Fibroblast of skin of left biceps (primary cell): ENCODE data around the gene RRAGD.

Experiments
- DNase-seq, 2 experiments: peaks; one replicate each; pipeline ENCODE4 v3.0.0-alpha.2; 2013; ENCODE audit warnings: low read depth in 2 of 2

The RRAGD gene

GRCh38 chr6:89346433-89346832 is 65.6 kb downstream of the RRAGD start:
- DNase-seq: no peak

GRCh38 chr6:89339565-89339964 is 72.5 kb downstream of the RRAGD start:
- no peak for DNase-seq

- no peak for DNase-seq
Observed at GRCh38 chr6:89335164-89335563, 76.9 kb downstream of the RRAGD start.

GRCh38 chr6:89330910-89331309 is 81.2 kb downstream of the RRAGD start:
- no peak for DNase-seq

GRCh38 chr6:89328976-89329375 is 83.1 kb downstream of the RRAGD start:
- DNase-seq: no peak

GRCh38 chr6:89324304-89324703 is 87.8 kb downstream of the RRAGD start:
- no peak for DNase-seq

GRCh38 chr6:89323511-89323971 is 88.5 kb downstream of the RRAGD start:
- DNase-seq: no peak

- no peak for DNase-seq
Observed at GRCh38 chr6:89321131-89321970, 90.7 kb downstream of the RRAGD start.

- no peak for DNase-seq
Observed at GRCh38 chr6:89320012-89320559, 92.0 kb downstream of the RRAGD start.

- DNase-seq: no peak
Observed at GRCh38 chr6:89317067-89317466, 95.0 kb downstream of the RRAGD start.

GRCh38 chr6:89315249-89315885 is 96.7 kb downstream of the RRAGD start, which contains the start of gene GABRR2:
TSS of gene GABRR2 (minus strand) at chr6:89315299. CDS start at chr6:89315165, 134 bp downstream.
- no peak for DNase-seq

- DNase-seq: no peak
Observed at GRCh38 chr6:89314692-89315091, 97.4 kb downstream of the RRAGD start.
